Right atrium auricular region (tissue), 2 donors: ENCODE measurements around the gene BRSK2. TPM values are rescaled to one million over a fixed set of nuclear protein-coding genes. Genes with fewer than 3 reads are reported as not detected.
"Not testable (repeated sequence)": the region's sequence is repeated elsewhere in the genome, so short reads cannot be mapped to it uniquely, and the experiment has no call there.

ENCODE experiments used
- DNase-seq: peaks from one replicate; pipeline ENCODE4 v3.0.0-alpha.2; 2019; ENCODE audit warnings: low spot score
- H3K27ac ChIP-seq, 2 donors: fragments of 200-600 bp; sonication (generic); 1 replicate in 1 of 2; 2 replicates in 1 of 2; pipeline ENCODE4 v1.5.1; 2016 to 2019
- H3K27me3 ChIP-seq, 2 donors: fragments of 200-600 bp; sonication (generic); one replicate each; pipeline versions ENCODE4 v1.5.1 to v1.6.0; 2017 to 2019
- H3K36me3 ChIP-seq: fragments of 200-600 bp; sonication (generic); one replicate; pipeline ENCODE4 v1.5.1; 2016
- H3K4me1 ChIP-seq, 2 donors: fragments of 200-600 bp; sonication (generic); one replicate each; pipeline versions ENCODE4 v1.5.1 to v1.6.0; 2017 to 2019
- H3K4me3 ChIP-seq, 2 donors: fragments of 200-600 bp; sonication (generic); 1 replicate in 1 of 2; 2 replicates in 1 of 2; pipeline ENCODE4 v1.5.1; 2017 to 2019; ENCODE audit warnings: mild to moderate bottlenecking in 1 of 2, moderate library complexity in 1 of 2
- H3K9me3 ChIP-seq, 2 donors: fragments of 200-600 bp; sonication (generic); one replicate each; pipeline ENCODE4 v1.5.1; 2019
- total RNA-seq, 2 donors: library from RNA; depleted of rRNA; stranded (reverse); fragments of >200 nt; gene quantifications; one replicate each; pipeline ENCODE4 v1.1.0, GENCODE V29; 2016
- TF ChIP-seq, protein P1 (sequence below), 2 donors: fragments of 200-600 bp; sonication (generic); IDR thresholded peaks; one replicate each; pipeline ENCODE4 v1.5.1; 2019; ENCODE audit warnings: antibody characterized with exemption in 2 of 2

The BRSK2 gene
- total RNA-seq, 2 donors from 2014 or later, result 0.19 to 0.51 TPM

DNA sequence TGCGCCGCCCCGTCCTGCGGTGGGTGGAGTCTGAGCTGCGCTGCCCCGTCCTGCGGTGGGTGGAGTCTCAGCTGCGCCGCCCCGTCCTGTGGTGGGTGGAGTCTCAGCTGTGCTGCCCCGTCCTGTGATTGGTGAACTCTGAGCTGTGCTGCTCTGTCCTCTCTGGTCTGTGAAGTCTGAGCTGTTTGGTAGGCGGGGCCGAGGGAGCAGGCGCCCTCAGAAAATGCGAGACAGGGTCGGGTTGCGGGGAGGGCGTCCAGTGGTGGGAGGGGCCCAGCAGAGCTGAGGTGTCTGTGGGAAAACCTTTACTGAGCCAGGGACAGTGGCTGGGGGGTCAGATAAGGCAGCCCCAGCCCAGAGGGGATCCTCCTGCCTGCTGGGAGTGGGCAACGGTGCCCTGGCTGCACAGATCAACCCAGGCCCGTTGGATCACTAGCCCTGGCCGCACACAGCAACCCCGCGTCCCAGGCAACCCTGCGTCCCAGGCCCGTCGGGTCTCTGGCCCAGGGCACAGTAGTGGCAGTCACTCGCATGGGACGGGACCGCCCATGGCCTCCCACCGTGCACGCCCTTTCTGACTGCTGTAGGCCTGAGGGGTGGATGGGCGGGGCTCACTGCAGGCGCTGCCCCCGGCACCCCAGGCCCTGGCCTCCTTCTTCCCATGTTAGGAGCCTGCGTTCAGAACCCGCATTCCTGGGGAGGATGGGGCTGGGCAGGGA is 22.8 kb downstream of the BRSK2 start:
- TF ChIP-seq, protein P1, sequence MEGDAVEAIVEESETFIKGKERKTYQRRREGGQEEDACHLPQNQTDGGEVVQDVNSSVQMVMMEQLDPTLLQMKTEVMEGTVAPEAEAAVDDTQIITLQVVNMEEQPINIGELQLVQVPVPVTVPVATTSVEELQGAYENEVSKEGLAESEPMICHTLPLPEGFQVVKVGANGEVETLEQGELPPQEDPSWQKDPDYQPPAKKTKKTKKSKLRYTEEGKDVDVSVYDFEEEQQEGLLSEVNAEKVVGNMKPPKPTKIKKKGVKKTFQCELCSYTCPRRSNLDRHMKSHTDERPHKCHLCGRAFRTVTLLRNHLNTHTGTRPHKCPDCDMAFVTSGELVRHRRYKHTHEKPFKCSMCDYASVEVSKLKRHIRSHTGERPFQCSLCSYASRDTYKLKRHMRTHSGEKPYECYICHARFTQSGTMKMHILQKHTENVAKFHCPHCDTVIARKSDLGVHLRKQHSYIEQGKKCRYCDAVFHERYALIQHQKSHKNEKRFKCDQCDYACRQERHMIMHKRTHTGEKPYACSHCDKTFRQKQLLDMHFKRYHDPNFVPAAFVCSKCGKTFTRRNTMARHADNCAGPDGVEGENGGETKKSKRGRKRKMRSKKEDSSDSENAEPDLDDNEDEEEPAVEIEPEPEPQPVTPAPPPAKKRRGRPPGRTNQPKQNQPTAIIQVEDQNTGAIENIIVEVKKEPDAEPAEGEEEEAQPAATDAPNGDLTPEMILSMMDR (IDR thresholded peaks at IDR 0.05), result no peak
- DNase-seq, result no peak

DNA sequence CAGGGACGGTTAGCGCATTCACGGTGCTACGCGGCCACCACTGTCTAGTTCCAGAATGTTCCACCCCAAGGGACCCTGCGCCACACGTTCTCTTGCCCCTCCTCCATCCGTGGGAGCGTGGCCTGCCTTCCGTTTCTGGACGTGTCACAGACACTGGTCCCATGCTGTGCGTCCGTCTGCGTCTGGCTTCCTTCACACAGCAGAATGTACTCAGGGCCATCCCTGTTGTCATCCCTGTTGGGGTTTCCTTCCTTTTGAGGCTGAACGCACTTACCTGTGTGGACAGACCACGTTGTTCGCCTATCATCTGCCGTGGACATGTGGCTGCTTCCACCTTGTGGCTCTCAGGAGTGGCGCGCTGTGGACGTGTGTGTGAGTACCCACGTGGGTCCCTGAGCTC is 24.9 kb downstream of the BRSK2 start:
- Histone ChIP-seq H3K4me1 (no peaks in the 10 kb centered on the region), H3K27ac (no peak overlapping the region), H3K9me3 (peaks cover 15 to 40% of the 10 kb centered on the region in 2 donors), H3K27me3 (no peaks in the 10 kb centered on the region), H3K36me3 (no peaks in the 10 kb centered on the region), H3K4me3 (no peak overlapping the region)
- no peak for DNase-seq
- TF ChIP-seq, protein P1 (IDR thresholded peaks at IDR 0.05), result no peak

More for the DNA sequence above, 22.8 kb downstream of the BRSK2 start:
- Histone ChIP-seq H3K9me3 (peaks cover 6 to 19% of the 10 kb centered on the region in 2 donors), H3K27ac (no peak overlapping the region), H3K27me3 (no peaks in the 10 kb centered on the region), H3K4me1 (no peaks in the 10 kb centered on the region), H3K4me3 (no peak overlapping the region), H3K36me3 (no peaks in the 10 kb centered on the region)

DNA sequence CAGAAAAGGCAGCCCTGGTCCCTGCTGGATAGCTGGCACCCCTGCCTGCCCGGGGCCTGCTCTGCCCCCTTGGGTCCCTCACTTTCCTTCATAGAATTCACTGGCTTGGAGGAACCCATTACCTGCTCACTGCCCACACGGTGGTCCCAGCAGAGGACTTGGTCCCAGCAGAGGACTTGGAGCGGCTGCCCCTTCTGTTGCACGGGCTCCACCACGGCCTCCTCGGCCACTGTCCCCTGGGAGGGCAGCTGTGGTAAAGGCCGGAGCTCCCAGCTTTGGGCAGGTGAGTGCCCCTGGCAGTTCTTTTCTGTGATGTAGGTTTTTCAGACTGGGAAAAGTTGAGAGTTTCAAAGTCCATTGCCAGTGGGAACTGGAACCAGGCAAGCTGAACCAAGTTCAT is 25.9 kb downstream of the BRSK2 start:
- Histone ChIP-seq H3K27me3 (no peaks in the 10 kb centered on the region), H3K36me3 (no peaks in the 10 kb centered on the region), H3K9me3 (peaks cover 15 to 43% of the 10 kb centered on the region in 2 donors), H3K27ac (no peak overlapping the region), H3K4me1 (no peaks in the 10 kb centered on the region), H3K4me3 (no peak overlapping the region)
- no peak for DNase-seq
- TF ChIP-seq, protein P1 (IDR thresholded peaks at IDR 0.05), result no peak

DNA sequence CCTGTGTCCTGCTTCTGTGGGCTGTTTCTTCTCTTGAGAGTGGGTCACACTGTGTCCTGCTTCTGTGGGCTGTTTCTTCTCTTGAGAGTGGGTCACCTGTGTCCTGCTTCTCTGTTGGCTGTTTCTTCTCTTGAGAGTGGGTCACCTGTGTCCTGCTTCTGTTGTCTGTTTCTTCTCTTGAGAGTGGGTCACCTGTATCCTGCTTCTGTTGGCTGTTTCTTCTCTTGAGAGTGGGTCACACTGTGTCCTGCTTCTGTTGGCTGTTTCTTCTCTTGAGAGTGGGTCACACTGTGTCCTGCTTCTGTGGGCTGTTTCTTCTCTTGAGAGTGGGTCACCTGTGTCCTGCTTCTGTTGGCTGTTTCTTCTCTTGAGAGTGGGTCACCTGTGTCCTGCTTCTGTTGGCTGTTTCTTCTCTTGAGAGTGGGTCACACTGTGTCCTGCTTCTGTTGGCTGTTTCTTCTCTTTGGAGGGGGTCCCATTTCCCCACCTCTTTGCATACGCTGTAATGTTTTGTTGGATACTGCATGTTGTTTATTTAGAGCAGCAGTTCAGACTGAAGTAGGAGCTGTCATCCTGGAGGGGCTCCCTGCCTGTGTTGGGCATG is 28.6 kb downstream of the BRSK2 start:
- H3K36me3 ChIP-seq, DNase-seq, H3K4me3 ChIP-seq, H3K27me3 ChIP-seq, H3K27ac ChIP-seq, H3K4me1 ChIP-seq: not testable (repeated sequence)
- H3K9me3 ChIP-seq, result peaks cover 15 to 43% of the 10 kb centered on the region in 2 donors

DNA sequence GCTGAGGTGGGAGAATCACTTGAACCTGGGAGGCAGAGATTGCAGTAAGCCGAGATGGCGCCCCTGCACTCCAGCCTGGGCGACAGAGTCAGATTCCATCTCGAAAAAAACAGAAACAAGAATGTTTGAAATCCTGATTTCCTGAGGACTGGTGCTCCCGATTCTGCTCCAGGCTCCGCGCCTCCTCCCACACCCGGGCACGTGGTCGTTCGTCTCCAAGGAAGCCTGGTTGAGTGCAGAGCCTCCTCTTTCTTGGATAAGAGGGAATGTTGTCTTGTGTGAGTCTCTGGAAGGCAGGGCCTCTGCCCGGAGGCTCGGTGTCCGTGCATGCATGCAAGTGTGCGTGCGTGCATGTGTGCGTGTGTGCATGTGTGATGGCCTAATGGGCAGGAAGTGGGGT is 30.1 kb downstream of the BRSK2 start:
- no peak for DNase-seq
- peaks cover 15 to 43% of the 10 kb centered on the region in 2 donors for H3K9me3 ChIP-seq
- H3K27me3 ChIP-seq, result no peaks in the 10 kb centered on the region
- H3K4me3 ChIP-seq, result no peak overlapping the region
- H3K36me3 ChIP-seq, result no peaks in the 10 kb centered on the region
- TF ChIP-seq, protein P1 (IDR thresholded peaks at IDR 0.05), result no peak
- H3K4me1 ChIP-seq, result no peaks in the 10 kb centered on the region
- H3K27ac ChIP-seq, result no peak overlapping the region

DNA sequence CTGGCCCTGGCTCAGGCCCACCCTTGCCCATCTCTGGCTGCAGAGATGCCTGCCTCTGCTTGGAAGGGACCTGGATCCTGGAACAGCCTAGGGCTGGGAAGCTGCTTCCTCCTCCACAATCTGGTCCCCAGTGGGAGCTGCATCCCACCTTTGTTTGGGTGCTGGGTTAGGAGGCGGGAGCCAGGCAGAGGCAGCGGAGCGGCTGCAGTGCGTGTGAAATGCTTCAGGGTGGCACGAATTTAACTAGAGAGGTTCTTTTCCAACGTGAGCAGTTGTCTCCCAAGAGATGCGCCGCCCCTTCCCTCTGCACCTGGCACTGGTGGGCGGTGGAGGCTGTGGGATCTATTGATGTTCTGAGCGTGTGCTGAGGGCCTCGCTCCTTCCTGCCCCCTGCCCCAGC is 31.6 kb downstream of the BRSK2 start:
- H3K4me1 ChIP-seq, result no peaks in the 10 kb centered on the region
- TF ChIP-seq, protein P1 (IDR thresholded peaks at IDR 0.05), result no peak
- H3K4me3 ChIP-seq, result no peak overlapping the region
- H3K36me3 ChIP-seq, result no peaks in the 10 kb centered on the region
- no peak overlapping the region for H3K27ac ChIP-seq
- H3K27me3 ChIP-seq, result no peaks in the 10 kb centered on the region
- peaks cover 15 to 37% of the 10 kb centered on the region in 2 donors for H3K9me3 ChIP-seq
- DNase-seq, result no peak
